Panc1 (cell line): ENCODE results near the gene ERVFRD-1. TPM values are rescaled to one million over a fixed set of nuclear protein-coding genes. Genes with fewer than 3 reads are reported as not detected.

Source experiments
- ATAC-seq: fragments of 200-7000 bp; cut with Tn5 transposase; 2 replicates; pipeline ENCODE4 v1.9.1; 2020; ENCODE audit warnings: mild to moderate bottlenecking, moderate library complexity
- BruUV-seq: library from RNA; stranded (reverse); fragments of 400-500 nt; replicated peaks from 2 replicates; lab custom pipeline; 2021; lab: Mats Ljungman, UMichigan
- CTCF ChIA-PET: fragments of 300-600 bp; sonication (Branson Sonifier 250); formaldehyde crosslinking; loops from one replicate; lab custom pipeline; 2022; ENCODE audit warnings: antibody characterized with exemption; lab: Charles Lee
- POLR2A ChIA-PET: fragments of 300-600 bp; sonication (Branson Sonifier 250); formaldehyde crosslinking; loops from one replicate; lab custom pipeline; 2022; ENCODE audit warnings: antibody characterized with exemption; lab: Charles Lee
- DNase-seq: peaks from one replicate; pipeline ENCODE4 v3.0.0-alpha.2; 2010; ENCODE audit warnings: low read depth, low spot score
- H3K27ac ChIP-seq: 2 replicates; pipeline ENCODE4 v1.5.1; 2011; ENCODE audit warnings: mild to moderate bottlenecking, low read length, inconsistent platforms
- H3K27me3 ChIP-seq: fragments of 200-500 bp; sonication (Bioruptor generic); 2 replicates; pipeline ENCODE4 v1.6.0; 2014; ENCODE audit warnings: low read length, inconsistent platforms; ENCODE audit not compliant: control insufficient read depth, insufficient read depth
- H3K36me3 ChIP-seq: fragments of 200-500 bp; sonication (Bioruptor generic); 2 replicates; pipeline ENCODE4 v1.5.1; 2014; ENCODE audit warnings: inconsistent platforms, mild to moderate bottlenecking, low read length, moderate library complexity; ENCODE audit not compliant: control insufficient read depth, insufficient read depth
- H3K4me1 ChIP-seq: 2 replicates; pipeline ENCODE4 v1.5.1; 2011; ENCODE audit warnings: inconsistent platforms, mild to moderate bottlenecking, low read length, moderate library complexity; ENCODE audit not compliant: control insufficient read depth, insufficient read depth
- H3K4me3 ChIP-seq, 2 experiments: 2 replicates each; pipeline ENCODE4 v1.5.1; 2011 to 2012; ENCODE audit warnings: low read depth in 2 of 2, low read length in 2 of 2, mild to moderate bottlenecking in 2 of 2, inconsistent platforms in 1 of 2, moderate library complexity in 1 of 2
- H3K9me3 ChIP-seq: fragments of 200-500 bp; sonication (Bioruptor generic); 2 replicates; pipeline ENCODE4 v1.5.1; 2014; ENCODE audit warnings: low read depth, mild to moderate bottlenecking, inconsistent platforms, low read length, moderate library complexity; ENCODE audit not compliant: control insufficient read depth, insufficient read depth
- CTCF ChIP-seq: fragments of 450-650 bp; IDR thresholded peaks from 2 replicates; pipeline ENCODE4 v1.5.1; 2017; ENCODE audit warnings: mild to moderate bottlenecking
- POLR2AphosphoS5 ChIP-seq: IDR thresholded peaks from 2 replicates; pipeline ENCODE4 v1.6.1; 2012; ENCODE audit warnings: mild to moderate bottlenecking, low read depth, low read length, moderate library complexity
- REST ChIP-seq, 2 experiments: IDR thresholded peaks; 2 replicates each; pipeline ENCODE4 v1.6.1; 2011 to 2012; ENCODE audit warnings: low read depth in 2 of 2, control low read depth in 1 of 2, low read length in 1 of 2, mild to moderate bottlenecking in 1 of 2, moderate library complexity in 1 of 2; ENCODE audit not compliant: insufficient read depth in 1 of 2
- SIN3A ChIP-seq: IDR thresholded peaks from 2 replicates; pipeline ENCODE4 v1.6.1; 2012; ENCODE audit warnings: low read depth, mild to moderate bottlenecking, low read length, moderate library complexity, borderline replicate concordance; ENCODE audit not compliant: insufficient read depth
- TCF7L2 ChIP-seq: IDR thresholded peaks from 2 replicates; pipeline ENCODE4 v1.6.1; 2011; ENCODE audit warnings: mild to moderate bottlenecking, low read depth, low read length, inconsistent platforms
- in situ Hi-C: cut with HindIII; loops from 2 replicates; pipeline ENCODE4 v1.10.0; 2016; ENCODE audit warnings: low sequenced_read_pairs, low pct_unique_long_range_greater_than_20kb
- intact Hi-C: fragments of 100-400 bp; cut with micrococcal nuclease; formaldehyde crosslinking; loops from one replicate; pipeline ENCODE4 v1.10.0; 2022; ENCODE audit not compliant: unreplicated experiment
- total RNA-seq: library from RNA; stranded (reverse); gene quantifications from one replicate; pipeline ENCODE4 v1.2.1, GENCODE V29; 2021; ENCODE audit not compliant: unreplicated experiment

The ERVFRD-1 gene
- total RNA-seq, 1 experiment from 2014 or later, result not detected

GRCh38 chr6:11103065-11103464, 8.5 kb downstream of the ERVFRD-1 start:
- no peaks in the 10 kb centered on the region for H3K4me1 ChIP-seq
- no TSS peak for BruUV-seq
- H3K9me3 ChIP-seq, result peaks cover 7% of the 10 kb centered on the region; the same call in 1 of the 2 replicates
- intact Hi-C loops, result no loop called here
- CTCF ChIA-PET, result no interaction called here
- no peaks in the 10 kb centered on the region for H3K36me3 ChIP-seq
- ATAC-seq (no peak), DNase-seq (no peak)
- no peaks in the 10 kb centered on the region for H3K27me3 ChIP-seq
- no peak overlapping the region for H3K27ac ChIP-seq
- no peak overlapping the region for H3K4me3 ChIP-seq
- TF ChIP-seq SIN3A (no peak), TCF7L2 (no peak), CTCF (no peak), POLR2AphosphoS5 (no peak), REST (IDR thresholded peaks at IDR 0.05; ENCODE audit: insufficient read depth in 1 of 2, low read depth in 2 of 2, low read length in 1 of 2) (no peak)
- POLR2A ChIA-PET, result no interaction called here
- in situ Hi-C loops, result no loop called here

- BruUV-seq, result no TSS peak
- no peak overlapping the region for H3K27ac ChIP-seq
- H3K27me3 ChIP-seq, result no peaks in the 10 kb centered on the region
- DNase-seq (no peak), ATAC-seq (no peak)
- H3K4me1 ChIP-seq, result no peaks in the 10 kb centered on the region; the same call in 1 of the 2 replicates
- TF ChIP-seq REST (IDR thresholded peaks at IDR 0.05; ENCODE audit: insufficient read depth in 1 of 2, low read depth in 2 of 2, low read length in 1 of 2) (no peak), SIN3A (no peak), POLR2AphosphoS5 (no peak)
- ChIA-PET CTCF (interaction anchor here (0.6 kb wide), 1 partner anchor 51 kb away, joined by 5 read pairs; no protein-coding TSS in a partner anchor), POLR2A (no interaction called here)
- H3K4me3 ChIP-seq, result no peak overlapping the region
- in situ Hi-C loops, result no loop called here
- peaks cover 7% of the 10 kb centered on the region; the same call in 1 of the 2 replicates for H3K9me3 ChIP-seq
- intact Hi-C loops, result no loop called here
- no peaks in the 10 kb centered on the region for H3K36me3 ChIP-seq
Measured at GRCh38 chr6:11101417-11101816, 10.1 kb downstream of the ERVFRD-1 start.
